Activated CD8-positive, alpha-beta memory T cell treated with anti-CD3 and anti-CD28 coated beads for 48 hours (primary cell): ENCODE measurements around the gene CFAP61.
"Not testable (repeated sequence)": the region's sequence is repeated elsewhere in the genome, so short reads cannot be mapped to it uniquely, and the experiment has no call there.

Experiments
- DNase-seq, 3 experiments: peaks; one replicate each; pipeline ENCODE4 v3.0.0-alpha.2; 2020; ENCODE audit warnings: low read depth in 2 of 3, low spot score in 2 of 3

Gene CFAP61

GRCh38 chr20:20085812-20086211 is 33.5 kb downstream of the CFAP61 start:
- no peak for DNase-seq

- no peak for DNase-seq
Measured at GRCh38 chr20:20089018-20089417, 36.7 kb downstream of the CFAP61 start.

GRCh38 chr20:20089939-20090338 is 37.6 kb downstream of the CFAP61 start:
- no peak for DNase-seq

GRCh38 chr20:20092827-20093226 is 40.5 kb downstream of the CFAP61 start:
- no peak for DNase-seq

GRCh38 chr20:20094410-20094809 is 42.1 kb downstream of the CFAP61 start:
- DNase-seq, result no peak

- DNase-seq, result no peak
Measured at GRCh38 chr20:20095114-20095872, 43.0 kb downstream of the CFAP61 start.

GRCh38 chr20:20096421-20096820 is 44.1 kb downstream of the CFAP61 start:
- no peak for DNase-seq

GRCh38 chr20:20100881-20101280 is 48.5 kb downstream of the CFAP61 start:
- no peak for DNase-seq

- DNase-seq, result no peak
Measured at GRCh38 chr20:20102163-20102562, 49.8 kb downstream of the CFAP61 start.

- DNase-seq, result no peak
Measured at GRCh38 chr20:20102716-20103258, 50.5 kb downstream of the CFAP61 start.

GRCh38 chr20:20103486-20103885 is 51.2 kb downstream of the CFAP61 start:
- no peak for DNase-seq

- DNase-seq, result not testable (repeated sequence)
Measured at GRCh38 chr20:20123187-20123586, 70.9 kb downstream of the CFAP61 start.

- no peak for DNase-seq
Measured at GRCh38 chr20:20130399-20130798, 78.1 kb downstream of the CFAP61 start.

- DNase-seq, result no peak
Measured at GRCh38 chr20:20134941-20135575, 82.7 kb downstream of the CFAP61 start.

GRCh38 chr20:20136313-20136712 is 84.0 kb downstream of the CFAP61 start:
- no peak for DNase-seq

- DNase-seq, result no peak
Measured at GRCh38 chr20:20137851-20138250, 85.5 kb downstream of the CFAP61 start.

GRCh38 chr20:20138301-20139064 is 86.2 kb downstream of the CFAP61 start:
- DNase-seq, result no peak

- no peak for DNase-seq
Measured at GRCh38 chr20:20139403-20139802, 87.1 kb downstream of the CFAP61 start.

GRCh38 chr20:20143165-20143564 is 90.8 kb downstream of the CFAP61 start:
- DNase-seq, result no peak

- no peak for DNase-seq
Measured at GRCh38 chr20:20143646-20144045, 91.3 kb downstream of the CFAP61 start.

GRCh38 chr20:20148779-20149178 is 96.4 kb downstream of the CFAP61 start:
- no peak for DNase-seq

GRCh38 chr20:20150241-20150640 is 97.9 kb downstream of the CFAP61 start:
- DNase-seq, result no peak
